Stimulated activated CD4-positive, alpha-beta T cell treated with anti-CD3 and anti-CD28 coated beads, Interleukin-4, amount 100 ng/mL, for 48 hours (primary cell): ENCODE measurements around the gene RAD51C.
"Not testable (repeated sequence)": the region's sequence is repeated elsewhere in the genome, so short reads cannot be mapped to it uniquely, and the experiment has no call there.

Source experiments
- DNase-seq, 2 donors: peaks; one replicate each; pipeline ENCODE4 v3.0.0-alpha.2; 2020; ENCODE audit warnings: low read depth in 2 of 2

RAD51C gene

GRCh38 chr17:58684003-58684402 lies 8.4 kb upstream of the RAD51C start:
- no peak for DNase-seq

GRCh38 chr17:58684462-58684861 lies 7.9 kb upstream of the RAD51C start:
- not testable (repeated sequence) for DNase-seq

- no peak for DNase-seq
Observed at GRCh38 chr17:58686980-58687379, 5.4 kb upstream of the RAD51C start.

- DNase-seq, result no peak
Observed at GRCh38 chr17:58688521-58688920, 3.9 kb upstream of the RAD51C start.

GRCh38 chr17:58690033-58690432 lies 2.4 kb upstream of the RAD51C start:
- DNase-seq, result not testable (repeated sequence)

- no peak for DNase-seq
Observed at GRCh38 chr17:58691701-58692238, 632 bp upstream of the RAD51C start, which contains the start of gene TEX14. Gene TEX14 (minus strand): TSS chr17:58692045. CDS start chr17:58652001, 40,044 bp downstream.

GRCh38 chr17:58693208-58693607 lies 806 bp downstream of the RAD51C start:
- DNase-seq, result no peak

- no peak for DNase-seq
Observed at GRCh38 chr17:58693751-58694150, 1.3 kb downstream of the RAD51C start.

- no peak for DNase-seq
Observed at GRCh38 chr17:58694302-58694701, 1.9 kb downstream of the RAD51C start.

GRCh38 chr17:58694826-58695225 lies 2.4 kb downstream of the RAD51C start:
- DNase-seq, result no peak

- DNase-seq, result no peak
Observed at GRCh38 chr17:58699771-58700170, 7.4 kb downstream of the RAD51C start.

- no peak for DNase-seq
Observed at GRCh38 chr17:58702045-58702476, 9.7 kb downstream of the RAD51C start.

GRCh38 chr17:58702708-58703107 lies 10.3 kb downstream of the RAD51C start:
- DNase-seq, result no peak

- DNase-seq, result no peak
Observed at GRCh38 chr17:58703137-58703915, 10.9 kb downstream of the RAD51C start.

- DNase-seq, result no peak
Observed at GRCh38 chr17:58703916-58704286, 11.5 kb downstream of the RAD51C start.

GRCh38 chr17:58706351-58707140 lies 14.1 kb downstream of the RAD51C start:
- DNase-seq, result no peak

- peak in 1 of 2 donors; percentile 15 for DNase-seq
Observed at GRCh38 chr17:58710948-58711552, 18.6 kb downstream of the RAD51C start.

GRCh38 chr17:58722274-58722673 lies 29.9 kb downstream of the RAD51C start:
- DNase-seq, result no peak

GRCh38 chr17:58722696-58723095 lies 30.3 kb downstream of the RAD51C start:
- no peak for DNase-seq

GRCh38 chr17:58728798-58729197 lies 36.4 kb downstream of the RAD51C start:
- DNase-seq, result no peak

GRCh38 chr17:58730937-58731336 lies 38.5 kb downstream of the RAD51C start:
- no peak for DNase-seq

- no peak for DNase-seq
Observed at GRCh38 chr17:58734040-58734439, 41.6 kb downstream of the RAD51C start.
